BJ (cell line): ENCODE results near the gene COPB1. TPM values are rescaled to one million over a fixed set of nuclear protein-coding genes. Genes with fewer than 3 reads are reported as not detected.

Source experiments
- CTCF ChIA-PET: fragments of 350-600 bp; formaldehyde crosslinking; extraction: SDS; loops from one replicate; lab custom pipeline; 2021; ENCODE audit warnings: antibody characterized with exemption, inconsistent platforms; lab: Yijun Ruan, JAX
- POLR2A ChIA-PET: fragments of 300-600 bp; sonication (Branson Sonifier 250); formaldehyde crosslinking; extraction: SDS; loops from one replicate; lab custom pipeline; 2021; ENCODE audit warnings: antibody characterized with exemption; lab: Charles Lee
- DNase-seq: peaks from one replicate; pipeline ENCODE4 v3.0.0-alpha.2; 2011; ENCODE audit warnings: low read depth
- H3K27me3 ChIP-seq: 2 replicates; pipeline ENCODE4 v1.6.0; 2011; ENCODE audit warnings: low read length; ENCODE audit not compliant: control insufficient read depth, insufficient read depth
- H3K36me3 ChIP-seq: 2 replicates; pipeline ENCODE4 v1.5.1; 2011; ENCODE audit warnings: low read length; ENCODE audit not compliant: control insufficient read depth, insufficient read depth
- H3K4me3 ChIP-seq: 2 replicates; pipeline ENCODE4 v1.5.1; 2011; ENCODE audit warnings: low read depth, mild to moderate bottlenecking, control low read depth, low read length
- polyA plus RNA-seq: library from polyadenylated mRNA; depleted of rRNA; stranded (reverse); fragments of >200 nt; gene quantifications from 2 replicates; pipeline ENCODE4 v1.2.3, GENCODE V29; 2011
- TF ChIP-seq, protein P1 (sequence below): IDR thresholded peaks from 2 replicates; pipeline ENCODE4 v1.5.1; 2011; ENCODE audit warnings: low read depth, mild to moderate bottlenecking, control low read depth, inconsistent platforms, low read length, moderate library complexity; ENCODE audit not compliant: insufficient read depth

The COPB1 gene
- polyA plus RNA-seq, 1 experiment = 120 TPM

DNA sequence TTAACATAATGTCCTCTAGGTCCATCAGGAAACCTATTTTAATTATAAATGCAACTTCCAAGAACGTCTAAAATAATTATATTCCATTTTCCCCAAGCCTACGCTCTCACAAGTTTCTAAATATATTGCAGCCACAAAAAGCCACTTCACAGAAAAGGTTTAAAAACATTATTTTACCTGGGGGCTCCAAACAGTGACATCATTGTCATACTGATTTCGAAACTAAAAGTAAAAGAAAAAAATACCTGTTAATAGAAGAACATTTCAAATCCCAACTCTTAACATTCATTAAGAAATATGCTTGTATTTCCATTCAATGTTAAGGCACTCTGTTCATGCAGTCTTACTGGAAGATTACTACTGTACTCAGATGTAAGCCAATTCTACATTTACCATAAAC is 19.2 kb upstream of the COPB1 start:
- POLR2A ChIA-PET = no interaction called here
- 0 out of 2 replicates have a peak, but pooled peaks cover 1% of the 10 kb centered on the region for H3K36me3 ChIP-seq

DNA sequence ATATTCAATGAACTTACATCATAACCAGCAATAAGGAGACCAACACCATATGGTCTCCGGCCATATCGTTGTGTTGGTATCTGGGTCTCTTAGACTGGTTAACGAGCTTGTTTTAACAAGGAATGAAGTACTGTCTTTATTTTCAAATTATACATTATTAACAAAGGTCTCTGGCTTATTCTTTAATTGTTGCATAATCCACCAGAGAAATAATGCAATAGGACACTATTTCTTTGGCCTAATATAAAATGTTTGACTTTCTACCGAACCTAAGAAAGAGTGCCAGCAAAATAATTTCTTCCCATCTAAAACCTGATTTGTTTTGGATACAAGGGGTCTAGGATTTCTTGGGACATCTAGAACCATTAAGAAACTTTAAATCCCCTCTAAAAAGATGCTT is 14.2 kb upstream of the COPB1 start:
- POLR2A ChIA-PET = no interaction called here
- DNase-seq = no peak
- no peaks in the 10 kb centered on the region for H3K27me3 ChIP-seq
- CTCF ChIA-PET = no interaction called here
- TF ChIP-seq, protein P1, sequence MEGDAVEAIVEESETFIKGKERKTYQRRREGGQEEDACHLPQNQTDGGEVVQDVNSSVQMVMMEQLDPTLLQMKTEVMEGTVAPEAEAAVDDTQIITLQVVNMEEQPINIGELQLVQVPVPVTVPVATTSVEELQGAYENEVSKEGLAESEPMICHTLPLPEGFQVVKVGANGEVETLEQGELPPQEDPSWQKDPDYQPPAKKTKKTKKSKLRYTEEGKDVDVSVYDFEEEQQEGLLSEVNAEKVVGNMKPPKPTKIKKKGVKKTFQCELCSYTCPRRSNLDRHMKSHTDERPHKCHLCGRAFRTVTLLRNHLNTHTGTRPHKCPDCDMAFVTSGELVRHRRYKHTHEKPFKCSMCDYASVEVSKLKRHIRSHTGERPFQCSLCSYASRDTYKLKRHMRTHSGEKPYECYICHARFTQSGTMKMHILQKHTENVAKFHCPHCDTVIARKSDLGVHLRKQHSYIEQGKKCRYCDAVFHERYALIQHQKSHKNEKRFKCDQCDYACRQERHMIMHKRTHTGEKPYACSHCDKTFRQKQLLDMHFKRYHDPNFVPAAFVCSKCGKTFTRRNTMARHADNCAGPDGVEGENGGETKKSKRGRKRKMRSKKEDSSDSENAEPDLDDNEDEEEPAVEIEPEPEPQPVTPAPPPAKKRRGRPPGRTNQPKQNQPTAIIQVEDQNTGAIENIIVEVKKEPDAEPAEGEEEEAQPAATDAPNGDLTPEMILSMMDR = no peak
- H3K4me3 ChIP-seq = no peak overlapping the region
- H3K36me3 ChIP-seq = peaks cover 9% of the 10 kb centered on the region; the same call in 1 of the 2 replicates

More for the DNA sequence above, 19.2 kb upstream of the COPB1 start:
- no peak for DNase-seq
- no peaks in the 10 kb centered on the region for H3K27me3 ChIP-seq
- TF ChIP-seq, protein P1 = no peak
- CTCF ChIA-PET = interaction anchor here (1.3 to 1.4 kb wide), 2 partner anchors 9 to 17 kb away, joined by 3 read pairs; no protein-coding TSS in a partner anchor
- H3K4me3 ChIP-seq = peak overlapping the region; percentile 71

DNA sequence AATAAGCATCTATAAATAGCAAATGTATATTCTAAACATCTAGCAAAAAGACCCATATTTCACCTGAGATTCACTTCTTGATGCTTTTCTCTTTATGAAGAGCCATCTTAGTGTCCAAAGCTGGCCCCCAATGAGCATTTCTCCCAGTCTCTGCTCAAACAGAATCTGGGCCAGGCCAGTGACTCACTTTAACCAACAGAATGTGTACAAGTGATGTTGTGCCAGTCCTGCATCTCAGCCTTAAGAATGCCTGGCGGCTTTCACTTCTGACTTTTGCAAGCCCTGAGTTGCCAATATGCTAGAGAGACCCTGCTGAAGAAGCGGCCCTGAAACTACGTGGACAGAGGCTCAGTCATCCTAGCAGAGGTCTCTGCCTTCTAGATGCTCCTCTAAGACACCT is 6.9 kb upstream of the COPB1 start:
- ChIA-PET CTCF (no interaction called here), POLR2A (no interaction called here)
- TF ChIP-seq, protein P1 = no peak
- no peak for DNase-seq
- H3K4me3 ChIP-seq = no peak overlapping the region
- H3K36me3 ChIP-seq = peaks cover 15% of the 10 kb centered on the region
- no peaks in the 10 kb centered on the region for H3K27me3 ChIP-seq

DNA sequence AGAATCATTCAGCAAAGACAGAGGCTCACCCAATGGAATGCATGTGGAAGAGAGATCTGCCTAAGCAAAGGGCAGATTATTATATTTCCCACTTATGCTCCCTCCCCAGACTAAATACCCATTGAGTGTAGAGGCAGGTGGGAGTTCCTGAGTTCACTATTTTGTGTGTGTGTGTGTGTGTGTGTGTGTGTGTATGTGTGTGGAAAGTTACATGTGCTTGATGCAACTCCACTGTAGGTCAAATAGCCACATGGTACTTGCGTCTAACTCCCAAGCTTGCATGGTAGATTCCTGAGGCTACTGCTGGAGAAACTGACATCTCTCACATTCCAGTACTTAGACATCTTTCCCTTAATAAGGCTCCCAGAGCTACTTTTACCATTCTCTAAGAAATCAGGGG is 3.4 kb upstream of the COPB1 start:
- Histone ChIP-seq H3K4me3 (no peak overlapping the region), H3K36me3 (peaks cover 10% of the 10 kb centered on the region), H3K27me3 (no peaks in the 10 kb centered on the region)
- no peak for DNase-seq
- TF ChIP-seq, protein P1 = no peak
- POLR2A ChIA-PET = no interaction called here
- CTCF ChIA-PET = no interaction called here

DNA sequence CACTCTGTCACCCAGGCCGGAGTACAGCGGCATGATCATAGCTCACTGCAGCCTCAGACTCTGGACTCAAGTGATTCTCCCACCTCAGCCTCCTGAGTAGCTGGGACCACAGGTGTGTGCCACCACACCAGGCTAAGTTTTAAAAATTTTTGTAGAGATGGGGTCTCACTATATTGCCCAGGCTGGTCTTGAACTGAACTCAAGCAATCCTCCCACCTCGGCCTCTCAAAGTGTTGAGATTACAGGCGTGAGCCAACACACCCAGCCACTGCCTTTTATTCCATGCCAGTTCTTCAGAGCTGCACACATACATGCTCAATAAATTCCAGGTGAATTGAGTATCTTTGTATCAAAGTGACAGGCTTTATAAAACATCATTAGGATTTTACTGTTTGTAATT is 2.4 kb upstream of the COPB1 start:
- ChIA-PET POLR2A (no interaction called here), CTCF (interaction anchor here (0.6 to 1.1 kb wide), 2 partner anchors 10 to 17 kb away, joined by 3 read pairs; no protein-coding TSS in a partner anchor)
- TF ChIP-seq, protein P1 = no peak
- no peak for DNase-seq
- Histone ChIP-seq H3K27me3 (no peaks in the 10 kb centered on the region), H3K4me3 (no peak overlapping the region), H3K36me3 (peaks cover 10% of the 10 kb centered on the region)
